PC-9 (cell line): Measurements from ENCODE around the gene PSMB5.

Source experiments
- EZH2 ChIP-seq: fragments of 200-600 bp; sonication (generic); IDR thresholded peaks from 2 replicates; pipeline ENCODE4 v1.8.0; 2017; ENCODE audit warnings: antibody characterized with exemption, low read depth
- TF ChIP-seq, protein P1 (sequence below): fragments of 200-600 bp; sonication (generic); conservative IDR thresholded peaks from 2 replicates; pipeline ENCODE4 v1.6.1; 2017; ENCODE audit warnings: mixed run types, antibody characterized with exemption, mild to moderate bottlenecking, moderate library complexity

DNA sequence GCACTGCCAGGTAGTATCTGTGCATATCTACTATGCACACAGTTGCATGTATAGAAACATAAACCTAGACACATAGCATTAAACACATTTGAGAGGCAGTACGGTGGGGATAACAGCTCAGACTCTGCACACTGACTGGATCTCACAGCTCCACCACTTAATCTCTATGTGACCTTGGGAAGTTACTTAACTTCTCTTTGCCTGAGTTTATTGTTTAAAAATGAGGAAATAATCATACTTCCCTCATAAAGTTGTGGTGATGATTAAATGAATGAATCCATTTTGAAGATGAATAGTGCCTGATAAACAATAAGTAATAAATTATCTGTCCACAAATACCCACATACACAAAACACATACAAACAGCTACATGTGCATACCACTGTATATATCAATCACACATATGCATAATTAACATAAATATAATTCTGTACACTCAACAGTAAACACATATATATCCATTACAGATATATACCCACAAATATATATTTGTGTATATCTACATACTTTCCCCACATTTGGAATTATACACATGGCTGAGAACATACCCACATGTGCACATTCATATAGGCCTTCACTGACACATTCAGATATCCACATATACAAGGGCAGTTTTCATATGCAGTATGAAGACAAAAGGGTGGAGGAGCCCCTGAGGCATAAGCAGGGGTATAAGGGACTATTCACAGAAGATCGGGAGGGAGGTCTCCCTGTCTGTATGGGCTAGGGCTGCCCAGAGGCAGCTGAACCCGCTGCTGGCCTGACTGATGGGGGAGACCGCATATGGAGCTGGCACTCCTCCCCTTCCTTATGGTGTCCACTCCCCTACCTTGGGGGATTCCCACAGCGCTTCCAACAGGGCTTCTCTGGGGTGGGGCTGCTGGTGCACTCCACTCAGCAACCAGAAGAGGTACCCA, 16.7 kb upstream of the PSMB5 start:
- TF ChIP-seq, protein P1, sequence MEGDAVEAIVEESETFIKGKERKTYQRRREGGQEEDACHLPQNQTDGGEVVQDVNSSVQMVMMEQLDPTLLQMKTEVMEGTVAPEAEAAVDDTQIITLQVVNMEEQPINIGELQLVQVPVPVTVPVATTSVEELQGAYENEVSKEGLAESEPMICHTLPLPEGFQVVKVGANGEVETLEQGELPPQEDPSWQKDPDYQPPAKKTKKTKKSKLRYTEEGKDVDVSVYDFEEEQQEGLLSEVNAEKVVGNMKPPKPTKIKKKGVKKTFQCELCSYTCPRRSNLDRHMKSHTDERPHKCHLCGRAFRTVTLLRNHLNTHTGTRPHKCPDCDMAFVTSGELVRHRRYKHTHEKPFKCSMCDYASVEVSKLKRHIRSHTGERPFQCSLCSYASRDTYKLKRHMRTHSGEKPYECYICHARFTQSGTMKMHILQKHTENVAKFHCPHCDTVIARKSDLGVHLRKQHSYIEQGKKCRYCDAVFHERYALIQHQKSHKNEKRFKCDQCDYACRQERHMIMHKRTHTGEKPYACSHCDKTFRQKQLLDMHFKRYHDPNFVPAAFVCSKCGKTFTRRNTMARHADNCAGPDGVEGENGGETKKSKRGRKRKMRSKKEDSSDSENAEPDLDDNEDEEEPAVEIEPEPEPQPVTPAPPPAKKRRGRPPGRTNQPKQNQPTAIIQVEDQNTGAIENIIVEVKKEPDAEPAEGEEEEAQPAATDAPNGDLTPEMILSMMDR, result no peak
- no peak for TF ChIP-seq EZH2
